SK-N-SH treated with all-trans-retinoic acid at 6 μM for 48 hours (cell line): Measurements from ENCODE around the gene GLRA2.

Experiments
- ATAC-seq: fragments of 200-7000 bp; cut with Tn5 transposase; 3 replicates; pipeline ENCODE4 v1.9.1; 2020; ENCODE audit warnings: mild to moderate bottlenecking, moderate library complexity
- ARNTL ChIP-seq: fragments of 450-650 bp; formaldehyde crosslinking; IDR thresholded peaks from 2 replicates; pipeline ENCODE4 v1.5.0; 2020; ENCODE audit warnings: low read depth, mild to moderate bottlenecking, moderate library complexity, borderline replicate concordance
- CSDC2 ChIP-seq: fragments of 250-450 bp; sonication (Bioruptor Pico); IDR thresholded peaks from 2 replicates; pipeline ENCODE4 v1.5.0; 2020; ENCODE audit warnings: mild to moderate bottlenecking, moderate library complexity
- ISL1 ChIP-seq: fragments of 250-450 bp; sonication (Bioruptor Pico); IDR thresholded peaks from 2 replicates; pipeline ENCODE4 v2.1.2; 2022; ENCODE audit warnings: mild to moderate bottlenecking, moderate library complexity
- TOX ChIP-seq: fragments of 250-450 bp; sonication (Bioruptor Pico); IDR thresholded peaks from 2 replicates; pipeline ENCODE4 v1.8.0; 2021; ENCODE audit warnings: mild to moderate bottlenecking, moderate library complexity, borderline replicate concordance
- ZFP30 ChIP-seq: fragments of 450-650 bp; formaldehyde crosslinking; IDR thresholded peaks from 2 replicates; pipeline ENCODE4 v1.5.0; 2022; ENCODE audit warnings: mild to moderate bottlenecking, moderate library complexity
- ZNF70 ChIP-seq: fragments of 450-650 bp; formaldehyde crosslinking; IDR thresholded peaks from 2 replicates; pipeline ENCODE4 v1.5.0; 2020; ENCODE audit warnings: mild to moderate bottlenecking, moderate library complexity

GLRA2 gene

DNA sequence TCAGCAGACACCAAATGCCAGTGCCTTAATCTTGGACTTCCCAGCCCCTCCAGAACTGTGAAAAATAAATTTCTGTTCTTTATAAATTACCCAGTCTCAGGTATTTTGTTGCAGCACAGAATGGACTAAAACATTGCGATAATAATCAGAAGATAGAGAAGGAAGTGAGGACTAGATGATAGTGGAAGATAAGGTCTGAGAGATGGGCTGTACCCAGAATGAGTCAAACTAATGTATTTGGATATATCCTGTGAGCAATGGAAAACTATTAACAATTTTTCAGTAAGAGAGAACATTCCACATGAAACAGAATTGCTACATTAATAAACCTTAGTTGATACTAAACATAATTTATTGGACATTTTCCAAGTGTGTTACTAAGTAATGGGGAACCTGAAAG lies 250.2 kb downstream of the GLRA2 start:
- ATAC-seq: peak; percentile 63
- TF ChIP-seq CSDC2: no peak
- TF ChIP-seq TOX (CRISPR knock-in tag): no peak
- peak; percentile 20; the same call in 1 of the 2 replicates for TF ChIP-seq ISL1 (CRISPR knock-in tag)
- no peak for TF ChIP-seq ZFP30 (CRISPR knock-in tag)
- TF ChIP-seq ARNTL (CRISPR knock-in tag): no peak
- TF ChIP-seq ZNF70 (CRISPR knock-in tag): no peak
